OCI-LY3 (cell line): Measurements from ENCODE around the gene TRAPPC2L.

ENCODE experiments used
- H2AFZ ChIP-seq: fragments of 200-600, 300-600 bp; shearing (Covaris generic); 2 replicates; pipeline ENCODE4 v1.6.0; 2014; ENCODE audit warnings: antibody characterized with exemption, low read depth, low read length
- H3K27ac ChIP-seq: fragments of 200-600, 300-600 bp; sonication (generic); 2 replicates; pipeline ENCODE4 v1.5.1; 2014; ENCODE audit warnings: mild to moderate bottlenecking, low read length, moderate library complexity, mixed read lengths
- H3K27me3 ChIP-seq: fragments of 200-600, 300-600 bp; sonication (generic); 2 replicates; pipeline ENCODE4 v1.6.1; 2014; ENCODE audit warnings: low read depth, low read length, mixed read lengths
- H3K36me3 ChIP-seq: fragments of 200-600, 300-600 bp; sonication (generic); replicated peaks from 2 replicates; pipeline ENCODE3; 2014; ENCODE audit warnings: low read depth, low read length, mixed read lengths
- H3K4me1 ChIP-seq: fragments of 300-600, 200-600 bp; sonication (generic); 2 replicates; pipeline ENCODE4 v1.6.1; 2014; ENCODE audit warnings: low read length, mixed read lengths
- H3K4me2 ChIP-seq: fragments of 200-600, 300-600 bp; sonication (generic); 2 replicates; pipeline ENCODE4 v1.6.1; 2014; ENCODE audit warnings: low read length, mixed read lengths
- H3K4me3 ChIP-seq: fragments of 300-600, 200-600 bp; sonication (generic); 2 replicates; pipeline ENCODE4 v1.5.1; 2014; ENCODE audit warnings: antibody characterized with exemption, mild to moderate bottlenecking, low read length, moderate library complexity
- H3K79me2 ChIP-seq: fragments of 300-600, 200-600 bp; shearing (Covaris generic); 2 replicates; pipeline ENCODE4 v1.6.1; 2014; ENCODE audit warnings: mild to moderate bottlenecking, low read length, mixed read lengths
- H3K9ac ChIP-seq: fragments of 300-600, 200-600 bp; shearing (Covaris generic); 2 replicates; pipeline ENCODE4 v1.6.0; 2014; ENCODE audit warnings: mild to moderate bottlenecking, low read length, moderate library complexity
- H3K9me3 ChIP-seq: fragments of 200-600, 300-600 bp; shearing (Covaris generic); 2 replicates; pipeline ENCODE4 v1.6.1; 2014; ENCODE audit warnings: low read length, mixed read lengths; ENCODE audit not compliant: insufficient read depth
- H4K20me1 ChIP-seq: fragments of 200-600, 300-600 bp; sonication (generic); 2 replicates; pipeline ENCODE4 v1.6.1; 2016; ENCODE audit warnings: low read length, mixed read lengths; ENCODE audit not compliant: insufficient read depth
- EZH2phosphoT487 ChIP-seq: fragments of 200-600 bp; shearing (Covaris generic); IDR thresholded peaks from 2 replicates; pipeline ENCODE4 v1.6.1; 2018; ENCODE audit warnings: antibody characterized with exemption, mixed run types, low read depth
- TF ChIP-seq, protein P1 (sequence below): fragments of 200-600, 300-600 bp; sonication (generic); IDR thresholded peaks from 2 replicates; pipeline ENCODE4 v1.5.1; 2014; ENCODE audit warnings: antibody characterized with exemption, low read length, low read depth

Gene TRAPPC2L

DNA sequence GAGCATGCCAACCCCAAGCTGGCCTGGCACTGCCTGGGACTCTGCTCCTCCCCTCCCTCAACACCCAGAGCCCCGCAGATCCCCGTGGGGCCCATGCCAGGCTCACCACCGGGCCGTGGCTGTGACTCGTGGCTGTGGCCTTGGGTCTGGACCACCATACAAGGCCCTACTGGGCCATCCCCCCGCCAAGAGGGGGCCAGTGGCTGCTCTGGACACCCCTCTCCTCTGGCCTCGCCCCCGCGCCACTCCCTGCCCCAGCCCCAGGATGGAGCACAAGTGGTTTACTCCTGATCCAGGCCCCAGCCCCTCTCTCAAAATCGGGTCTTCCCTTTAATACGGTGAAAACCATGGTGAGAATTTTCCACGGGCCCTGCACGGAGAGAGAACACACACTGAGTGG is 6.5 kb downstream of the TRAPPC2L start:
- H4K20me1 ChIP-seq = no peaks in the 10 kb centered on the region
- no peaks in the 10 kb centered on the region for H3K9me3 ChIP-seq
- no peaks in the 10 kb centered on the region for H3K79me2 ChIP-seq
- no peak overlapping the region for H3K27ac ChIP-seq
- no peak overlapping the region for H3K4me3 ChIP-seq
- no peaks in the 10 kb centered on the region for H3K27me3 ChIP-seq
- TF ChIP-seq, protein P1, sequence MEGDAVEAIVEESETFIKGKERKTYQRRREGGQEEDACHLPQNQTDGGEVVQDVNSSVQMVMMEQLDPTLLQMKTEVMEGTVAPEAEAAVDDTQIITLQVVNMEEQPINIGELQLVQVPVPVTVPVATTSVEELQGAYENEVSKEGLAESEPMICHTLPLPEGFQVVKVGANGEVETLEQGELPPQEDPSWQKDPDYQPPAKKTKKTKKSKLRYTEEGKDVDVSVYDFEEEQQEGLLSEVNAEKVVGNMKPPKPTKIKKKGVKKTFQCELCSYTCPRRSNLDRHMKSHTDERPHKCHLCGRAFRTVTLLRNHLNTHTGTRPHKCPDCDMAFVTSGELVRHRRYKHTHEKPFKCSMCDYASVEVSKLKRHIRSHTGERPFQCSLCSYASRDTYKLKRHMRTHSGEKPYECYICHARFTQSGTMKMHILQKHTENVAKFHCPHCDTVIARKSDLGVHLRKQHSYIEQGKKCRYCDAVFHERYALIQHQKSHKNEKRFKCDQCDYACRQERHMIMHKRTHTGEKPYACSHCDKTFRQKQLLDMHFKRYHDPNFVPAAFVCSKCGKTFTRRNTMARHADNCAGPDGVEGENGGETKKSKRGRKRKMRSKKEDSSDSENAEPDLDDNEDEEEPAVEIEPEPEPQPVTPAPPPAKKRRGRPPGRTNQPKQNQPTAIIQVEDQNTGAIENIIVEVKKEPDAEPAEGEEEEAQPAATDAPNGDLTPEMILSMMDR = no peak
- no peak for TF ChIP-seq EZH2phosphoT487
- H3K9ac ChIP-seq = no peak overlapping the region
- H2AFZ ChIP-seq = no peak overlapping the region
- H3K4me2 ChIP-seq = no peak overlapping the region
- no peaks in the 10 kb centered on the region for H3K4me1 ChIP-seq
- H3K36me3 ChIP-seq = peaks cover 9% of the 10 kb centered on the region

DNA sequence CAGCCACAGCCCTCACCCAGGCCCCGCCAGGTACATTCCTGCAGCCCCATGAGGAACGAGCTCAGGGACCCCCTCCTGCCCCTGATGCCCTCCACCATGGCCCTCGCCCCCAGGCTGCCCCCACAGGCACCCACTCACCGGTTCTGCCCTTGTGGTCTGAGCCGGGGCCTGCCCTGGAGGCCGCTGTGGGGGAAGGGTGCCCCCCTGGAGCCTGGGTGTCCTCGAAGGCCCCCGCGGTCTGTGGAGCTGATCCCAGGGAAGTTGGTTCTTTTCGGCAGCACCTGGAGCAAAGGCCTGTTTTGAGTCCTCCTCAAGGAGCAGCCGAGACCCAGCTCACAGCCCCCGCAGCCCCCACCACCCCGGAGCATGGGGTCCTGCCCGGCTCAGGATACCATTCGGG is 7.2 kb downstream of the TRAPPC2L start:
- TF ChIP-seq, protein P1 = no peak
- TF ChIP-seq EZH2phosphoT487 = no peak
- H3K9me3 ChIP-seq = no peaks in the 10 kb centered on the region
- no peaks in the 10 kb centered on the region for H3K4me1 ChIP-seq
- no peak overlapping the region for H2AFZ ChIP-seq
- H4K20me1 ChIP-seq = no peaks in the 10 kb centered on the region
- peaks cover 5% of the 10 kb centered on the region for H3K27me3 ChIP-seq
- no peak overlapping the region for H3K4me3 ChIP-seq
- H3K9ac ChIP-seq = no peak overlapping the region
- peaks cover 9% of the 10 kb centered on the region for H3K36me3 ChIP-seq
- H3K79me2 ChIP-seq = no peaks in the 10 kb centered on the region
- H3K27ac ChIP-seq = no peak overlapping the region
- no peak overlapping the region for H3K4me2 ChIP-seq

DNA sequence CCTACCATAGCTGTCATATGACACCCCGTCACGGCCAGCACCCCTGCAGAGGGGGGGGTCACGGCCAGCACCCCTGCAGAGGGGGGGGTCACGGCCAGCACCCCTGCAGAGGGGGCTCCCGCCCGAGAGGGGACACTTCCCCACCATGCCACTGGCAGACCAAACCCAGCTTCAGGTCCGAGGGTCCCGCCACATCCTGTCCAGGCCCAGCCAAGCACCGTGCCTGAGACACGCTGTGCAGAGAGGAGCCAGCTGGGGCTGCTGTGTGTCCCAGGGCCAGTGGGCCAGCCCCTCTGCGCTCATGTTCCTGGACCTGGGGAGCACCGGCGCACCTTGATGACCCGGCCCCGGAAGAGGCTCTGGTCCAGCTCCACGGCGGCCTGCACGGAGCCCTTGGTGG is 7.6 kb downstream of the TRAPPC2L start:
- Histone ChIP-seq H3K27me3 (peaks cover 5% of the 10 kb centered on the region), H3K4me2 (no peak overlapping the region), H2AFZ (no peak overlapping the region), H3K9ac (no peak overlapping the region), H3K4me3 (no peak overlapping the region), H3K79me2 (no peaks in the 10 kb centered on the region), H3K27ac (no peak overlapping the region), H3K9me3 (no peaks in the 10 kb centered on the region), H4K20me1 (no peaks in the 10 kb centered on the region), H3K36me3 (peaks cover 9% of the 10 kb centered on the region), H3K4me1 (no peaks in the 10 kb centered on the region)
- no peak for TF ChIP-seq EZH2phosphoT487

DNA sequence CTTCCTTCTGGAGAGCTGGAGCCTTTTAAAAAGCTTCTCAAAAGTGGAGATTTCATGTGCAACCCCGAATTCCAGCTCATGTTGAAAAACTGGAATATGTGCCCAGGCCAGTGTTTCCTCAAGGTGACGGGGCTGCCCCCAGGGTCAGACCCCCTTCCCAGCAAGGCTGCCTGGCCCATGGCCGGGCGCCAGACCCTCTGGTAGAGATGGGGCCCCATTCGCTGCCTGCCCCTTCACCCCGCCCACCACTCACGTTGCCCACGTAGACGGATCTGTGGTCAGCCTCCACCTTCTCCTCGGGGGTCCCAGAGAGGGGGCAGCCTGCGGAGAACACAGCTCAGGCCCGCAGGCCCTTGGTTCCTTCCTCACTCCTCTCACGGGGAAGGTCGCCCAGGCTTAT is 8.4 kb downstream of the TRAPPC2L start:
- H3K9me3 ChIP-seq = no peaks in the 10 kb centered on the region
- no peak overlapping the region for H3K4me3 ChIP-seq
- TF ChIP-seq, protein P1 = no peak
- no peak for TF ChIP-seq EZH2phosphoT487
- H4K20me1 ChIP-seq = no peaks in the 10 kb centered on the region
- peaks cover 3% of the 10 kb centered on the region for H3K36me3 ChIP-seq
- no peak overlapping the region for H2AFZ ChIP-seq
- peaks cover 5% of the 10 kb centered on the region for H3K27me3 ChIP-seq
- H3K4me1 ChIP-seq = peaks cover 2% of the 10 kb centered on the region
- H3K79me2 ChIP-seq = no peaks in the 10 kb centered on the region
- no peak overlapping the region for H3K9ac ChIP-seq
- no peak overlapping the region for H3K4me2 ChIP-seq
- no peak overlapping the region for H3K27ac ChIP-seq

DNA sequence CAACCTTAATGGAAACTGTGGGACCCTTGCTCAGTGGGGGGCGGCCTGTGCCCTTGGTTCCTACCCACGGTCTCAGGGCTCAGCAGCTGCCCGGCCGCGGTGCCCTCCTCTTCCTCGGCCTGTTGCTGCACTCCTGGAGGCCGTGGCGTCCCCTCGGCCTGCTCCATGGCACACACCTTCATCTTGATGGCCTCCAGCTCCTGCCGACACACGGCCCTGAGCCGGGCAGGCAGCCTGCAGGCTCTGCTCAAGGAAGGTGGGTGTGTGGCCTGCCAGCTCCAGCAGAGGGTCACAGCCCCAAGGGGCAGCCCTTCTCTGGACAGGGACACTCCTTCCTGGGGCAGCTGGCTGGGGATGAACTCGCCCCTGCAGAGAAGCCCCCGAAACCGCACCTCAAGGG is 8.8 kb downstream of the TRAPPC2L start:
- H3K4me3 ChIP-seq = no peak overlapping the region
- no peaks in the 10 kb centered on the region for H4K20me1 ChIP-seq
- no peaks in the 10 kb centered on the region for H3K79me2 ChIP-seq
- H3K4me2 ChIP-seq = no peak overlapping the region
- no peak overlapping the region for H3K9ac ChIP-seq
- no peak overlapping the region for H3K27ac ChIP-seq
- no peak for TF ChIP-seq EZH2phosphoT487
- TF ChIP-seq, protein P1 = no peak
- no peak overlapping the region for H2AFZ ChIP-seq
- H3K4me1 ChIP-seq = peaks cover 6% of the 10 kb centered on the region
- no peaks in the 10 kb centered on the region for H3K9me3 ChIP-seq
- H3K36me3 ChIP-seq = no peaks in the 10 kb centered on the region
- peaks cover 5% of the 10 kb centered on the region for H3K27me3 ChIP-seq
